Ishikawa (cell line): Measurements from ENCODE around the gene RPL22L1.

Source experiments
- CREB1 ChIP-seq: IDR thresholded peaks from 2 replicates; pipeline ENCODE4 v1.6.1; 2012; ENCODE audit warnings: low read depth
- EP300 ChIP-seq: IDR thresholded peaks from 2 replicates; pipeline ENCODE4 v1.6.1; 2012; ENCODE audit warnings: borderline replicate concordance
- TAF1 ChIP-seq: IDR thresholded peaks from 2 replicates; pipeline ENCODE4 v1.6.1; 2012; ENCODE audit warnings: low read depth, mild to moderate bottlenecking
- TCF12 ChIP-seq: IDR thresholded peaks from 2 replicates; pipeline ENCODE4 v1.6.1; 2012; ENCODE audit warnings: low read depth
- TF ChIP-seq, protein P1 (sequence below): IDR thresholded peaks from 2 replicates; pipeline ENCODE4 v1.6.1; 2012; ENCODE audit warnings: low read depth, mild to moderate bottlenecking
- TF ChIP-seq, protein P2 (sequence below): IDR thresholded peaks from 2 replicates; pipeline ENCODE4 v1.6.1; 2012
- TF ChIP-seq, protein P3 (sequence below): IDR thresholded peaks from 2 replicates; pipeline ENCODE4 v1.6.1; 2012

DNA sequence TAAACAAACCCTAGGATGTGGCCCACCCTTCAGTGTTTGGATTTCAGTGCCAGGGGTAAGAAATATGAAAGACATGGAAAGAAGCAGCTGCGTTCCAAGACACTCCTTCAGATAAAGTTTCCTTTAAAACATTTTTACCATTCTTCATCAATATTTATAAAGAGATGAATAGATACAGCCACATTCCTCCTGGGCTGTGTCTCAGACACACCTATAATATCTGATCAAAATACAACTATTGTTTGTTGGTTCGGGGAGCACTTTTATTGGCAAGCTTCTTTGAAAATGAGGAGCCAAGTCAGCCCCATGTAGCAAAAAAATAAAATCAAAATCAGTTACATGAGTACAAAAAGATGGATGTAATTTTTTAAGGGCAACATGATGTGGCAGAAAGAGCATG is 53.2 kb downstream of the RPL22L1 start:
- TF ChIP-seq EP300 (no peak), CREB1 (no peak), TAF1 (no peak), TCF12 (no peak)
- TF ChIP-seq, protein P1, sequence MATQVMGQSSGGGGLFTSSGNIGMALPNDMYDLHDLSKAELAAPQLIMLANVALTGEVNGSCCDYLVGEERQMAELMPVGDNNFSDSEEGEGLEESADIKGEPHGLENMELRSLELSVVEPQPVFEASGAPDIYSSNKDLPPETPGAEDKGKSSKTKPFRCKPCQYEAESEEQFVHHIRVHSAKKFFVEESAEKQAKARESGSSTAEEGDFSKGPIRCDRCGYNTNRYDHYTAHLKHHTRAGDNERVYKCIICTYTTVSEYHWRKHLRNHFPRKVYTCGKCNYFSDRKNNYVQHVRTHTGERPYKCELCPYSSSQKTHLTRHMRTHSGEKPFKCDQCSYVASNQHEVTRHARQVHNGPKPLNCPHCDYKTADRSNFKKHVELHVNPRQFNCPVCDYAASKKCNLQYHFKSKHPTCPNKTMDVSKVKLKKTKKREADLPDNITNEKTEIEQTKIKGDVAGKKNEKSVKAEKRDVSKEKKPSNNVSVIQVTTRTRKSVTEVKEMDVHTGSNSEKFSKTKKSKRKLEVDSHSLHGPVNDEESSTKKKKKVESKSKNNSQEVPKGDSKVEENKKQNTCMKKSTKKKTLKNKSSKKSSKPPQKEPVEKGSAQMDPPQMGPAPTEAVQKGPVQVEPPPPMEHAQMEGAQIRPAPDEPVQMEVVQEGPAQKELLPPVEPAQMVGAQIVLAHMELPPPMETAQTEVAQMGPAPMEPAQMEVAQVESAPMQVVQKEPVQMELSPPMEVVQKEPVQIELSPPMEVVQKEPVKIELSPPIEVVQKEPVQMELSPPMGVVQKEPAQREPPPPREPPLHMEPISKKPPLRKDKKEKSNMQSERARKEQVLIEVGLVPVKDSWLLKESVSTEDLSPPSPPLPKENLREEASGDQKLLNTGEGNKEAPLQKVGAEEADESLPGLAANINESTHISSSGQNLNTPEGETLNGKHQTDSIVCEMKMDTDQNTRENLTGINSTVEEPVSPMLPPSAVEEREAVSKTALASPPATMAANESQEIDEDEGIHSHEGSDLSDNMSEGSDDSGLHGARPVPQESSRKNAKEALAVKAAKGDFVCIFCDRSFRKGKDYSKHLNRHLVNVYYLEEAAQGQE, result no peak
- TF ChIP-seq, protein P2, sequence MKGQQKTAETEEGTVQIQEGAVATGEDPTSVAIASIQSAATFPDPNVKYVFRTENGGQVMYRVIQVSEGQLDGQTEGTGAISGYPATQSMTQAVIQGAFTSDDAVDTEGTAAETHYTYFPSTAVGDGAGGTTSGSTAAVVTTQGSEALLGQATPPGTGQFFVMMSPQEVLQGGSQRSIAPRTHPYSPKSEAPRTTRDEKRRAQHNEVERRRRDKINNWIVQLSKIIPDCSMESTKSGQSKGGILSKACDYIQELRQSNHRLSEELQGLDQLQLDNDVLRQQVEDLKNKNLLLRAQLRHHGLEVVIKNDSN, result no peak
- TF ChIP-seq, protein P3, sequence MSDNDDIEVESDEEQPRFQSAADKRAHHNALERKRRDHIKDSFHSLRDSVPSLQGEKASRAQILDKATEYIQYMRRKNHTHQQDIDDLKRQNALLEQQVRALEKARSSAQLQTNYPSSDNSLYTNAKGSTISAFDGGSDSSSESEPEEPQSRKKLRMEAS, result no peak
